GM19035 (cell line): Measurements from ENCODE around the gene ASGR2.

ENCODE experiments used
- ATAC-seq: cut with Tn5 transposase; IDR thresholded peaks from one replicate; pipeline ENCODE4 v1.9.1; 2021; ENCODE audit not compliant: unreplicated experiment

ASGR2 gene

GRCh38 chr17:7064261-7064660 lies 50.4 kb downstream of the ASGR2 start:
- ATAC-seq: no peak

- ATAC-seq: no peak
Observed at GRCh38 chr17:7063518-7064094, 51.0 kb downstream of the ASGR2 start.

- no peak for ATAC-seq
Observed at GRCh38 chr17:7060165-7060891, 54.3 kb downstream of the ASGR2 start.

GRCh38 chr17:7058831-7059447 lies 55.7 kb downstream of the ASGR2 start:
- ATAC-seq: no peak

GRCh38 chr17:7056386-7056785 lies 58.2 kb downstream of the ASGR2 start:
- ATAC-seq: no peak
